Measurements from ENCODE around the gene PI4KA. TPM values are rescaled to one million over a fixed set of nuclear protein-coding genes. Genes with fewer than 3 reads are reported as not detected.

The PI4KA gene
- total RNA-seq, 2 experiments from 2014 or later, result 46.9 to 95.7 TPM

DNA sequence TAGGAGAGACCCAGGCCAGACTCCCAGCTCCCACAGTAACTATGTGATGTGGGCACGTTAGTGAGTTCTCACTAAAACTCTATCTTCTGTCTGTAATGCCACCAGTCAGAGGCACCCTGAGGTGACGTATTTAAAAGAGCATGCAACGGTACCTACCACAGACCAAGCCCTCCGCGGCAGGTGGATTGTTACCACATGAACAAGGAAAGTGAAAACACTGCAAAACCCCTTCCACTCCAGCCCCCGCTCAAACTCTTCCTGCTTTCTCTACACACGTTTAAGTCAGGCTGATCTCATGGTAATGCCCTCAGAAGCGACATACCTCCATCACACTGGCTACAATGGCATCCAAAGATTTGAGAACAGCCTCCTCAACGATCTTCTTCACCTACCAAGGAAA, 48.0 kb downstream of the PI4KA start:
- Histone ChIP-seq H3K4me2 (ENCODE audit: low read length) (no peak overlapping the region), H3K4me1 (ENCODE audit: insufficient read depth, low read length, poor library complexity, severe bottlenecking) (peaks cover 4% of the 10 kb centered on the region), H3K9me2 (ENCODE audit: insufficient read depth, low read length) (no peaks in the 10 kb centered on the region), H3K36me3 (ENCODE audit: insufficient read depth, low read length) (peaks cover 76% of the 10 kb centered on the region), H3K4me3 (ENCODE audit: low read depth, low read length, poor library complexity, severe bottlenecking) (no peak overlapping the region), H3K9me3 (ENCODE audit: low read length) (no peaks in the 10 kb centered on the region), H3K79me2 (ENCODE audit: insufficient read depth, low read depth, low read length) (no peaks in the 10 kb centered on the region), H2AFZ (ENCODE audit: low read length) (no peak overlapping the region), H3K27ac (ENCODE audit: low read depth, low read length, poor library complexity, severe bottlenecking) (no peak overlapping the region), H4K20me1 (ENCODE audit: insufficient read depth, low read length) (no peaks in the 10 kb centered on the region)
- no peak for DNase-seq (ENCODE audit: low spot score)
- BruUV-seq (replicated peaks), result no TSS peak
- intact Hi-C loops (cut with micrococcal nuclease; ENCODE audit: unreplicated experiment), result no loop called here
- ChIA-PET CTCF (ENCODE audit: unreplicated experiment) (interaction anchor here (0.5 kb wide), 1 partner anchor 298 kb away, joined by 3 read pairs; no protein-coding TSS in a partner anchor), POLR2A (no interaction called here)
- TF ChIP-seq CTCF (conservative IDR thresholded peaks at IDR 0.05; ENCODE audit: low read length), result no peak
- no peak for TF ChIP-seq EZH2phosphoT487 (IDR thresholded peaks at IDR 0.05; ENCODE audit: borderline replicate concordance, low read depth, low read length)

GRCh38 chr22:20809538-20810185, 48.9 kb downstream of the PI4KA start:
- TF ChIP-seq EZH2phosphoT487 (IDR thresholded peaks at IDR 0.05; ENCODE audit: borderline replicate concordance, low read depth, low read length) (no peak), CTCF (conservative IDR thresholded peaks at IDR 0.05; ENCODE audit: low read length) (no peak)
- Histone ChIP-seq H3K4me3 (ENCODE audit: low read depth, low read length, poor library complexity, severe bottlenecking) (no peak overlapping the region), H3K36me3 (ENCODE audit: insufficient read depth, low read length) (peaks cover 81% of the 10 kb centered on the region), H3K9me2 (ENCODE audit: insufficient read depth, low read length) (no peaks in the 10 kb centered on the region), H3K79me2 (ENCODE audit: insufficient read depth, low read depth, low read length) (no peaks in the 10 kb centered on the region), H3K9me3 (ENCODE audit: low read length) (no peaks in the 10 kb centered on the region), H2AFZ (ENCODE audit: low read length) (no peak overlapping the region), H3K27ac (ENCODE audit: low read depth, low read length, poor library complexity, severe bottlenecking) (no peak overlapping the region), H3K4me2 (ENCODE audit: low read length) (no peak overlapping the region), H3K4me1 (ENCODE audit: insufficient read depth, low read length, poor library complexity, severe bottlenecking) (peaks cover 4% of the 10 kb centered on the region), H4K20me1 (ENCODE audit: insufficient read depth, low read length) (no peaks in the 10 kb centered on the region)
- DNase-seq (ENCODE audit: low spot score), result no peak
- intact Hi-C loops (cut with micrococcal nuclease; ENCODE audit: unreplicated experiment), result no loop called here
- POLR2A ChIA-PET, result no interaction called here
- BruUV-seq (replicated peaks), result no TSS peak
- CTCF ChIA-PET (ENCODE audit: unreplicated experiment), result no interaction called here

DNA sequence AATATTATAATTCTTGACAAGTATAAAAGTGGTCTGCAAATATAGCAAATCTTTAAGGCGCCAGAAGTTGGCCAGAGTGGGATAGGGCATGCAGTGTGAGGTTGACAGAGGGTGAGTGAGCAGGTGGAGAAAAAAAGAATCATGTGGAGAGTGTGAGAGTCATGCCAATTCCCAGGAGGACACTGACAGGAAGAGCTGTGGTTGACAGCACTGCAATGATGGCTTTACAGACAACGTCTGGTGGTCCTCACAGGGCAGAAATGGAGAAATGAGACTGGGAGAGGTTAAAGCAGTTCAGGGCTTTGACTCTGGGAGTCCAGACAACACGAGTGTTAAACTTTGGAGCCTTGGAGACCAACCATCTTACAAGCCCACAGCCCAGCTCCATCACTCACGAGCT, 49.8 kb downstream of the PI4KA start:
- no peaks in the 10 kb centered on the region for H4K20me1 ChIP-seq (ENCODE audit: insufficient read depth, low read length)
- H3K36me3 ChIP-seq (ENCODE audit: insufficient read depth, low read length), result peaks cover 81% of the 10 kb centered on the region
- no peak overlapping the region for H3K4me3 ChIP-seq (ENCODE audit: low read depth, low read length, poor library complexity, severe bottlenecking)
- peaks cover 4% of the 10 kb centered on the region for H3K4me1 ChIP-seq (ENCODE audit: insufficient read depth, low read length, poor library complexity, severe bottlenecking)
- no peaks in the 10 kb centered on the region for H3K79me2 ChIP-seq (ENCODE audit: insufficient read depth, low read depth, low read length)
- no peak overlapping the region for H3K27ac ChIP-seq (ENCODE audit: low read depth, low read length, poor library complexity, severe bottlenecking)
- CTCF ChIA-PET (ENCODE audit: unreplicated experiment), result no interaction called here
- H3K9me3 ChIP-seq (ENCODE audit: low read length), result no peaks in the 10 kb centered on the region
- no peaks in the 10 kb centered on the region for H3K9me2 ChIP-seq (ENCODE audit: insufficient read depth, low read length)
- TF ChIP-seq EZH2phosphoT487 (IDR thresholded peaks at IDR 0.05; ENCODE audit: borderline replicate concordance, low read depth, low read length) (no peak), CTCF (conservative IDR thresholded peaks at IDR 0.05; ENCODE audit: low read length) (no peak)
- BruUV-seq (replicated peaks), result no TSS peak
- POLR2A ChIA-PET, result no interaction called here
- intact Hi-C loops (cut with micrococcal nuclease; ENCODE audit: unreplicated experiment), result no loop called here
- H3K4me2 ChIP-seq (ENCODE audit: low read length), result no peak overlapping the region
- H2AFZ ChIP-seq (ENCODE audit: low read length), result no peak overlapping the region
- peak; percentile 14 for DNase-seq (ENCODE audit: low spot score)

Data from OCI-LY7 (cell line).